Loucy (cell line): ENCODE measurements around the gene TCTN3.

Experiments used
- H2AFZ ChIP-seq: fragments of 200-600 bp; sonication (generic); 2 replicates; pipeline ENCODE4 v1.6.0; 2016; ENCODE audit warnings: antibody characterized with exemption, mild to moderate bottlenecking, low read length, moderate library complexity
- H3F3A ChIP-seq: fragments of 200-600 bp; 2 replicates; pipeline ENCODE4 v1.6.0; 2016; ENCODE audit warnings: antibody characterized with exemption, low read depth, mild to moderate bottlenecking
- H3K27me3 ChIP-seq: fragments of 200-600 bp; sonication (generic); 2 replicates; pipeline ENCODE4 v1.6.1; 2014; ENCODE audit warnings: low read length, mild to moderate bottlenecking; ENCODE audit not compliant: insufficient read depth, poor library complexity, severe bottlenecking
- H3K36me3 ChIP-seq: fragments of 200-600 bp; sonication (generic); 2 replicates; pipeline ENCODE4 v1.6.1; 2016; ENCODE audit warnings: low read length; ENCODE audit not compliant: insufficient read depth
- H3K4me1 ChIP-seq: fragments of 200-600 bp; sonication (generic); 2 replicates; pipeline ENCODE4 v1.5.1; 2014; ENCODE audit warnings: low read length, mild to moderate bottlenecking; ENCODE audit not compliant: insufficient read depth, poor library complexity, severe bottlenecking
- H3K4me2 ChIP-seq: fragments of 200-600 bp; sonication (generic); 2 replicates; pipeline ENCODE4 v1.6.0; 2014; ENCODE audit warnings: antibody characterized with exemption, low read length, low read depth, mild to moderate bottlenecking; ENCODE audit not compliant: poor library complexity, severe bottlenecking
- H3K4me3 ChIP-seq: fragments of 200-600 bp; sonication (generic); 2 replicates; pipeline ENCODE4 v1.5.1; 2014; ENCODE audit warnings: low read length, mild to moderate bottlenecking, mixed read lengths; ENCODE audit not compliant: poor library complexity, severe bottlenecking
- H3K79me2 ChIP-seq: fragments of 200-600 bp; sonication (generic); 2 replicates; pipeline ENCODE4 v1.6.1; 2014; ENCODE audit warnings: low read length; ENCODE audit not compliant: insufficient read depth
- H3K9ac ChIP-seq: fragments of 200-600 bp; sonication (generic); 2 replicates; pipeline ENCODE4 v1.6.0; 2014; ENCODE audit warnings: mild to moderate bottlenecking, low read depth, low read length, moderate library complexity; ENCODE audit not compliant: poor library complexity, severe bottlenecking
- H3K9me2 ChIP-seq: fragments of 200-600 bp; sonication (generic); replicated peaks from 2 replicates; pipeline ENCODE4 v1.6.1; 2016; ENCODE audit warnings: low read depth, low read length, mixed read lengths
- H3K9me3 ChIP-seq: fragments of 200-600 bp; sonication (generic); 2 replicates; pipeline ENCODE4 v1.6.1; 2014; ENCODE audit warnings: mild to moderate bottlenecking, antibody characterized with exemption, low read length, low read depth; ENCODE audit not compliant: insufficient read depth
- H4K20me1 ChIP-seq: fragments of 200-600 bp; sonication (generic); 2 replicates; pipeline ENCODE4 v1.6.0; 2014; ENCODE audit warnings: antibody characterized with exemption, low read length, mild to moderate bottlenecking; ENCODE audit not compliant: insufficient read depth, poor library complexity, severe bottlenecking
- EZH2phosphoT487 ChIP-seq: fragments of 200-600 bp; IDR thresholded peaks from 2 replicates; pipeline ENCODE4 v1.6.1; 2018; ENCODE audit warnings: antibody characterized with exemption, mild to moderate bottlenecking, moderate library complexity, borderline replicate concordance
- TF ChIP-seq, protein P1 (sequence below): fragments of 200-600 bp; sonication (generic); conservative IDR thresholded peaks from 2 replicates; pipeline ENCODE4 v1.5.1; 2014; ENCODE audit warnings: mild to moderate bottlenecking, antibody characterized with exemption, low read length

Gene TCTN3

DNA sequence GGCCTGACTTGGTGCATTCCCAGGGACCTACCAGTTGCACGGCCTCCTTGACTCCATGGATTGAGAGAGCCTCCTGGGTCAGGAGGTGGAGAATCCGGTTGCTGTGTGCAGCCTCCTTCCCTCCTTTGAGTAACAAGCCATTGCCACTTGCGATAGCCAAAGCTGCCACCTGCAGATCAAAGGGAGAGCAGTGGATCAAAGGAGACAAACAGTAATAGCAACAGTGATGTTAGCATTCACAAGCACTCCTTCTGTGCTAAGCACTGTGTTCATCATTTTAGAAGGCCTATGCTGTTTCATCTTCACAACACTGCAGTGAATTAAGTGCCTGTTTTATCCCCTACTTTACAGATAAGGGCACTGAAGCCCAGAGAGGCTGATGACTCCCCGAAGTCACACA is 77.3 kb downstream of the TCTN3 start:
- Histone ChIP-seq H3K27me3 (no peaks in the 10 kb centered on the region), H3K4me2 (no peak overlapping the region), H3K4me3 (no peak overlapping the region), H4K20me1 (no peaks in the 10 kb centered on the region), H3K79me2 (no peaks in the 10 kb centered on the region), H3K9me2 (no peaks in the 10 kb centered on the region), H3K36me3 (peaks cover 83% of the 10 kb centered on the region), H3F3A (no peaks in the 10 kb centered on the region), H3K4me1 (no peaks in the 10 kb centered on the region), H2AFZ (no peak overlapping the region), H3K9ac (no peak overlapping the region), H3K9me3 (no peaks in the 10 kb centered on the region)
- TF ChIP-seq, protein P1, sequence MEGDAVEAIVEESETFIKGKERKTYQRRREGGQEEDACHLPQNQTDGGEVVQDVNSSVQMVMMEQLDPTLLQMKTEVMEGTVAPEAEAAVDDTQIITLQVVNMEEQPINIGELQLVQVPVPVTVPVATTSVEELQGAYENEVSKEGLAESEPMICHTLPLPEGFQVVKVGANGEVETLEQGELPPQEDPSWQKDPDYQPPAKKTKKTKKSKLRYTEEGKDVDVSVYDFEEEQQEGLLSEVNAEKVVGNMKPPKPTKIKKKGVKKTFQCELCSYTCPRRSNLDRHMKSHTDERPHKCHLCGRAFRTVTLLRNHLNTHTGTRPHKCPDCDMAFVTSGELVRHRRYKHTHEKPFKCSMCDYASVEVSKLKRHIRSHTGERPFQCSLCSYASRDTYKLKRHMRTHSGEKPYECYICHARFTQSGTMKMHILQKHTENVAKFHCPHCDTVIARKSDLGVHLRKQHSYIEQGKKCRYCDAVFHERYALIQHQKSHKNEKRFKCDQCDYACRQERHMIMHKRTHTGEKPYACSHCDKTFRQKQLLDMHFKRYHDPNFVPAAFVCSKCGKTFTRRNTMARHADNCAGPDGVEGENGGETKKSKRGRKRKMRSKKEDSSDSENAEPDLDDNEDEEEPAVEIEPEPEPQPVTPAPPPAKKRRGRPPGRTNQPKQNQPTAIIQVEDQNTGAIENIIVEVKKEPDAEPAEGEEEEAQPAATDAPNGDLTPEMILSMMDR, result no peak
- no peak for TF ChIP-seq EZH2phosphoT487
